IMR-90 (cell line): Measurements from ENCODE around the gene LUZP2.

Experiments
- CHD1 ChIP-seq: IDR thresholded peaks from 2 replicates; pipeline ENCODE4 v1.6.1; 2012; ENCODE audit warnings: low read depth, low read length, improper control_type of control experiment
- POLR2A ChIP-seq: IDR thresholded peaks from 2 replicates; pipeline ENCODE4 v1.6.1; 2012; ENCODE audit warnings: mild to moderate bottlenecking, low read depth, low read length
- SMC3 ChIP-seq: fragments of 150-350 bp; IDR thresholded peaks from 2 replicates; pipeline ENCODE4 v1.6.1; 2016; ENCODE audit warnings: low read depth, mild to moderate bottlenecking, antibody characterized with exemption, low read length, moderate library complexity
- USF2 ChIP-seq: fragments of 150-350 bp; IDR thresholded peaks from 2 replicates; pipeline ENCODE4 v1.6.1; 2017; ENCODE audit warnings: mild to moderate bottlenecking, antibody characterized with exemption, low read length, low read depth
- TF ChIP-seq, protein P1 (sequence below): conservative IDR thresholded peaks from 2 replicates; pipeline ENCODE4 v1.5.1; 2012; ENCODE audit warnings: mild to moderate bottlenecking, low read depth, low read length, improper control_type of control experiment

GRCh38 chr11:24588081-24588480, 91.2 kb downstream of the LUZP2 start:
- no peak for TF ChIP-seq USF2
- TF ChIP-seq CHD1, result no peak
- TF ChIP-seq, protein P1, sequence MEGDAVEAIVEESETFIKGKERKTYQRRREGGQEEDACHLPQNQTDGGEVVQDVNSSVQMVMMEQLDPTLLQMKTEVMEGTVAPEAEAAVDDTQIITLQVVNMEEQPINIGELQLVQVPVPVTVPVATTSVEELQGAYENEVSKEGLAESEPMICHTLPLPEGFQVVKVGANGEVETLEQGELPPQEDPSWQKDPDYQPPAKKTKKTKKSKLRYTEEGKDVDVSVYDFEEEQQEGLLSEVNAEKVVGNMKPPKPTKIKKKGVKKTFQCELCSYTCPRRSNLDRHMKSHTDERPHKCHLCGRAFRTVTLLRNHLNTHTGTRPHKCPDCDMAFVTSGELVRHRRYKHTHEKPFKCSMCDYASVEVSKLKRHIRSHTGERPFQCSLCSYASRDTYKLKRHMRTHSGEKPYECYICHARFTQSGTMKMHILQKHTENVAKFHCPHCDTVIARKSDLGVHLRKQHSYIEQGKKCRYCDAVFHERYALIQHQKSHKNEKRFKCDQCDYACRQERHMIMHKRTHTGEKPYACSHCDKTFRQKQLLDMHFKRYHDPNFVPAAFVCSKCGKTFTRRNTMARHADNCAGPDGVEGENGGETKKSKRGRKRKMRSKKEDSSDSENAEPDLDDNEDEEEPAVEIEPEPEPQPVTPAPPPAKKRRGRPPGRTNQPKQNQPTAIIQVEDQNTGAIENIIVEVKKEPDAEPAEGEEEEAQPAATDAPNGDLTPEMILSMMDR, result no peak
- no peak for TF ChIP-seq SMC3
- TF ChIP-seq POLR2A, result no peak
